Heart left ventricle (tissue), 13 donors: Measurements from ENCODE around the gene ELOVL1.

Experiments used
- CTCF ChIP-seq, 12 donors: fragments of 200-600 bp; sonication (generic) in 4 of 12; IDR thresholded peaks; one replicate each; pipeline versions ENCODE4 v1.5.0 to v1.8.0; 2018 to 2022; ENCODE audit warnings: antibody characterized with exemption in 12 of 12, mild to moderate bottlenecking in 5 of 12
- POLR2A ChIP-seq, 2 donors: fragments of 450-650 bp; IDR thresholded peaks; one replicate each; pipeline ENCODE4 v1.6.1; 2017; ENCODE audit warnings: antibody characterized with exemption in 2 of 2, mild to moderate bottlenecking in 2 of 2, moderate library complexity in 2 of 2
- donor health status: ischemic (EF 13 %, LVEDD 7.1; RV severe dilation, severe dysfunction).
- donor health status: DM: no; HTN: yes; CAD: no.
- donor health status: DM: no; HTN: no; CAD: no.
- donor health status: ischemic (EF 25% LVEDD 6.9; RV normal size, moderate dysfunction).
- donor health status: ischemic (EF 25% LVEDD 5.7; RV mildly dilated, moderate dysfunction).
- donor health status: ischemic (EF 35%, LVEDD 5.7; RV mildly dilated, moderate dysfunction).
- donor health status: nonischemic (EF 11% LVEDD 7.7; RV severe dilation, severe dysfunction).
- donor health status: DM: yes; HTN: yes; CAD: no.
- donor health status: PGD.
- donor health status: ischemic (EF 29% LVEDD 5.4; RV normal size, mild dysfunction).
- donor health status: nonischemic (EF 23%, LVEDD 6.1; RV moderate dilation, normal function).

GRCh38 chr1:43339584-43340232 lies 28.1 kb downstream of the ELOVL1 start:
- TF ChIP-seq CTCF (IDR thresholded peaks at IDR 0.05) (no peak), POLR2A (IDR thresholded peaks at IDR 0.05) (no peak)
